ENCODE measurements around the gene A1BG.

Gene A1BG

DNA sequence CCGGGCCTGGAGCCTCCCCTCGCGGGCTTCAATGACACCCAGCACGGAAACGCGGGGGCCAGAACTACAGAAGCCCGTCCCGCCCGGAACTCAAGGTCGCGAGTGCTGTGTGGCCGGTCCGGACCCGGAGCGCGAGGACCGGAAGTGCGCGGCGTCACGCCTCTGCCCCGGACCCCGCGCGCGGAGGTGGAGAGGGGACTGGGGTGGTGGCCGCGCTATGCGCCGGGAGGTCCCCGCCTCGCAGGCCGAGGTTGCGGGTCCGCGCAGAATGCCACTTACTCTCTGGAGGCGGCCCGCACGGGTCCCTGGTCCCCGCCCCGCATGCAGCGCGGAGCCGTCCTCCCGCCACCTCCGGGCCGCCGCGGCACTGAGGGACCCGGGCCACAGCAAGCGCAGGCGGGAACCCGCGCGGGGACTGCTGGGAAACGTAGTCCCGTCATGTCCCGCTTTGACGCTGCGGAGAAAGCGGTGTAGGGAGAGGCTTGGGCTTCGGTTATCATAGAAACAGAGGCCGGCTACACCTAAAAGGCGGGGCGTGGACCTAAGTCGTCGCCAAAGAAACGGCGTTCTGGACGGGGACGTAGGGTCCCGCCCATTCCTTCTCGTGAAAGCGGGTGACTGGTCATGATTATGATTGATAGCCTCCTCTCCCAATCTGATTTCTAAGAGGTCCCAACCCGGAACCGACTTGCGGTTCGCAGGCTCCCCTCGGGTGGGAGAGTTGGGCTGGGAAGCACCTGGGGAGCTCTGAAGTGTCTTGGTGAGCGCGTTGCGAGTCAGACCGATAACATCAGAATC, 27.6 kb upstream of the A1BG start, which contains the start of gene ZNF837 (continued):
- TF ChIP-seq ZNF677 (tag by site-specific recombination; IDR thresholded peaks at IDR 0.05) (0 out of 2 replicates have a peak, but pooled peaks have one; percentile 40), ZNF596 (tag by site-specific recombination; IDR thresholded peaks at IDR 0.05) (peak; percentile 55; the same call in 1 of the 2 replicates), PBX3 (CRISPR knock-in tag; IDR thresholded peaks at IDR 0.05) (peak; percentile 97), GLIS2 (tag by site-specific recombination; IDR thresholded peaks at IDR 0.05) (peak; percentile 68), ZNF777 (tag by site-specific recombination; IDR thresholded peaks at IDR 0.05; ENCODE audit: borderline replicate concordance) (peak; percentile 83; the same call in 1 of the 2 replicates), ZNF248 (tag by site-specific recombination; IDR thresholded peaks at IDR 0.05) (no peak), ZBTB17 (tag by site-specific recombination; IDR thresholded peaks at IDR 0.05) (peak; percentile 71), ZSCAN4 (tag by site-specific recombination; IDR thresholded peaks at IDR 0.05) (peak; percentile 75), ZNF121 (tag by site-specific recombination; IDR thresholded peaks at IDR 0.05) (peak; percentile 78; the same call in 1 of the 2 replicates), ZNF501 (tag by site-specific recombination; IDR thresholded peaks at IDR 0.05) (peak; percentile 94), SP2 (tag by site-specific recombination; IDR thresholded peaks at IDR 0.05) (peak; percentile 86), ZNF341 (tag by site-specific recombination; IDR thresholded peaks at IDR 0.05; ENCODE audit: low read depth) (no peak), ZNF571 (tag by site-specific recombination; IDR thresholded peaks at IDR 0.05) (no peak), ZNF174 (tag by site-specific recombination; IDR thresholded peaks at IDR 0.05) (no peak), ZNF433 (tag by site-specific recombination; IDR thresholded peaks at IDR 0.05; ENCODE audit: low read depth) (no peak), OSR2 (tag by site-specific recombination; IDR thresholded peaks at IDR 0.05) (0 out of 2 replicates have a peak, but pooled peaks have one; percentile 37), ZNF837 (tag by site-specific recombination; IDR thresholded peaks at IDR 0.05) (0 out of 2 replicates have a peak, but pooled peaks have one; percentile 67), ZNF391 (tag by site-specific recombination; IDR thresholded peaks at IDR 0.05; ENCODE audit: borderline replicate concordance, low read depth) (peak; percentile 94), ZNF23 (tag by site-specific recombination; IDR thresholded peaks at IDR 0.05; ENCODE audit: borderline replicate concordance) (0 out of 2 replicates have a peak, but pooled peaks have one; percentile 29), TRIM28 (IDR thresholded peaks at IDR 0.05; ENCODE audit: borderline replicate concordance, low read length) (no peak; the same call in 1 of the 2 replicates), ZNF169 (tag by site-specific recombination; IDR thresholded peaks at IDR 0.05) (peak; percentile 81), ZNF560 (tag by site-specific recombination; IDR thresholded peaks at IDR 0.05; ENCODE audit: borderline replicate concordance) (0 out of 2 replicates have a peak, but pooled peaks have one; percentile 9), ZNF223 (tag by site-specific recombination; IDR thresholded peaks at IDR 0.05) (0 out of 2 replicates have a peak, but pooled peaks have one; percentile 11), ZFP37 (tag by site-specific recombination; IDR thresholded peaks at IDR 0.05) (peak; percentile 95), ZNF548 (tag by site-specific recombination; IDR thresholded peaks at IDR 0.05) (no peak), WT1 (tag by site-specific recombination; IDR thresholded peaks at IDR 0.05) (peak; percentile 11; the same call in 1 of the 2 replicates), KLF1 (tag by site-specific recombination; IDR thresholded peaks at IDR 0.05) (peak; percentile 83), ZNF114 (tag by site-specific recombination; IDR thresholded peaks at IDR 0.05) (no peak), ZBTB11 (tag by site-specific recombination; conservative IDR thresholded peaks at IDR 0.05; ENCODE audit: low read depth) (peak; percentile 100), KLF8 (tag by site-specific recombination; IDR thresholded peaks at IDR 0.05) (peak; percentile 97), ZSCAN23 (tag by site-specific recombination; IDR thresholded peaks at IDR 0.05) (0 out of 2 replicates have a peak, but pooled peaks have one; percentile 45), MZF1 (tag by site-specific recombination; IDR thresholded peaks at IDR 0.05; ENCODE audit: borderline replicate concordance) (peak; percentile 77; the same call in 1 of the 2 replicates), ZNF585B (tag by site-specific recombination; IDR thresholded peaks at IDR 0.05) (no peak)
- TF ChIP-seq, protein P1, sequence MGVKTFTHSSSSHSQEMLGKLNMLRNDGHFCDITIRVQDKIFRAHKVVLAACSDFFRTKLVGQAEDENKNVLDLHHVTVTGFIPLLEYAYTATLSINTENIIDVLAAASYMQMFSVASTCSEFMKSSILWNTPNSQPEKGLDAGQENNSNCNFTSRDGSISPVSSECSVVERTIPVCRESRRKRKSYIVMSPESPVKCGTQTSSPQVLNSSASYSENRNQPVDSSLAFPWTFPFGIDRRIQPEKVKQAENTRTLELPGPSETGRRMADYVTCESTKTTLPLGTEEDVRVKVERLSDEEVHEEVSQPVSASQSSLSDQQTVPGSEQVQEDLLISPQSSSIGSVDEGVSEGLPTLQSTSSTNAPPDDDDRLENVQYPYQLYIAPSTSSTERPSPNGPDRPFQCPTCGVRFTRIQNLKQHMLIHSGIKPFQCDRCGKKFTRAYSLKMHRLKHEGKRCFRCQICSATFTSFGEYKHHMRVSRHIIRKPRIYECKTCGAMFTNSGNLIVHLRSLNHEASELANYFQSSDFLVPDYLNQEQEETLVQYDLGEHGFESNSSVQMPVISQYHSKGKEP (tag by site-specific recombination; IDR thresholded peaks at IDR 0.05) = peak; percentile 71

Measured in HEK293 (cell line).